DMS53 (cell line): ENCODE data around the gene LUC7L.
A peak's percentile ranks its signal among the peaks of the same experiment; 100 is the strongest.
"Not testable (repeated sequence)": the region's sequence is repeated elsewhere in the genome, so short reads cannot be mapped to it uniquely, and the experiment has no call there.

Experiments used
- DNase-seq: peaks from one replicate; lab custom pipeline; 2025; lab: John Stamatoyannopoulos, UW

The LUC7L gene

DNA sequence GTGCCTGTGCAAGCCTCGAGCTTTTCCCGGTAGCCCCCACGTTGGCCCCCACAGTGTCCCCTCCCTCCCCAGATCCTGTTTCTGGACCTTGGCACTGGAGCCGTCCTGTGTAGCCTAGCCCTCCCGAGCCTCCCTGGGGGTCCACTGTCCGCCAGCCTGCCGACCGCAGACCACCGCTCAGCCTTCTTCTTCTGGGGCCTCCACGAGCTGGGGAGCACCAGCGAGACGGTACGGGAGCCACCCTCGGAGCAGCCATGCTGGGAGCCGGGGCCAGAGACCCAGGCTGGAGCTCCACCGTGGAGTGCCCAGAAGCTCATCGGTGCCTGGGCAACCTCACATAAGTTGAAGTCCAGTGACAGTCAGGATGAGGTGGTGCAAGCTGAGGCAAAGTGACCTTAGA is 34.7 kb upstream of the LUC7L start:
- DNase-seq, result no peak

DNA sequence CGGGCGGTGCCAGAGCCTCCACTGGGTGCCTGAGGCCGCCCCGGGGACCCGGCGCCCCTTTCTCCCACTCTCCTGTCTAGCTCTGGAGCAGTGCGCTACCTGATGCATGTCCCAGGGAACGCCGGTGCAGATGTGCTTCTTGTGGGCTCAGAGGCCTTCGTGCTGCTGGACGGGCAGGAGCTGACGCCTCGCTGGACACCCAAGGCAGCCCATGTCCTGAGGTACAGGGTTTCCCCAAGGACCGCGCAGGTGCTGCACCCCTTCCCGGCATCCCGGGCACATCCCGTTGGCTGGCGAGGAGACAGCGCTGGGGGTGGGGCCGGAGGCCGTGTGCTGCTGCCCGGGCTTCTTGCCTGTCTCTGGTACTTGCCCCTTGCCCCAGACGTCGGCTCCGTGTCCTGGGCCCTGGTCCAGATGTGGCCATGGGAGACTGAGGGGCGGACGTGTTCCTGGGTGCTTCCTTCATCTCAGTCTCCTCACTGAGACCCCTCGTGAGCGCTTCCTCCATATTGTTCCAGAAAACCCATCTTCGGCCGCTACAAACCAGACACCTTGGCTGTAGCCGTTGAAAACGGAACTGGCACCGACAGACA is 34.0 kb upstream of the LUC7L start:
- DNase-seq, result no peak

DNA sequence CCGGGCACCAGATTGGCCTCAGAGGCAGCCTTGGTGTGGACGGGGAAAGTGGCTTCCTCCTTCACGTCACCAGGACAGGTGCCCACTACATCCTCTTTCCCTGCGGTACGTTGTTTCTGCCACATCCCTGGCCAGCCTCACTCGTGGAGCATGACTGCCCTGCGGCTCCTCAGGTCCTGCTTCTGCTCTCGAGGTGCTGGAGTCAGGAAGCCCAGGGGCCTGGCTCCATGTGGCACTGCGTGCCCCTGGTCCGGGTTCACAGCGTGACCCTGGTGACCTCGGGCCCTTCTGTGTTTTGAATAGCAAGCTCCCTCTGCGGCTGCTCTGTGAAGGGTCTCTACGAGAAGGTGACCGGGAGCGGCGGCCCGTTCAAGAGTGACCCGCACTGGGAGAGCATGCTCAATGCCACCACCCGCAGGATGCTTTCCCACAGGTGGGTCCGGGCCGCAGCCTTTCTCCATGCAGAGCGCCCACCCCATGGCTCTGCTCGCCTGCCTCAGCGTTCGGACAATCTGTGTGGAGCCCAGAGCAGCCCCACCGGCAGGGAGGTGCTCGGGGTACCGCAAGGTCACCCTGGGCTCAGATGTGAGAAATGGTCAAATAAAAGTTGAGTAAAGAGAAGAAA is 33.0 kb upstream of the LUC7L start:
- no peak for DNase-seq

DNA sequence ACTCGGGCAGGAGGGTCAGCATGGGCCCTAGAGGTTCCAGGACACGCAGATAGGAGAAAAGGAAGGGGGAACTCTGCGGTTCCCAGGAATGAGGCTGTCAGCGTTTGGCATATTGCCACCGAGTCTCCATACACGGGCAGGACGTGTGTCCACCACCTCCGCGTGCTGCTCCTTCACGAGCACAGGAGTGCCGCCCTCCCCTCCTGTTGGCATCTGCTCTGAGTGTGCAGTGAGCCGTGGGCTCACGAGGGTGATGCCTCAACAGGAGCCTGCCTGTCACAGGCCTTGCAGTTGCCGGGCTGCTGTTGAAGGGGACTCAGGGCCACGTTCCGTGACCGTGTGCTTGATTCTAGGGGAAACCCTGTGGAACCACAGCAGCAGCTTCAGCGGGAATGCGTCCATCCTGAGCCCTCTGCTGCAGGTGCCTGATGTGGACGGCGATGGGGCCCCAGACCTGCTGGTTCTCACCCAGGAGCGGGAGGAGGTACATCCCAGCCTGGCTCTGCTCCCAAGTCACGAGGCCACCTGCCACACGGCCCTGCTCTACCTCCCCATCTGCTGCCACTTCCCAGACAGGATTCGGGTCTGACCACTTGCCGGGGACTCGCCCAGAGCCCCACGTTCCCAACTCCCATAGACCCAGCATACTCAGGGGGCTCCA is 31.9 kb upstream of the LUC7L start:
- DNase-seq, result no peak

DNA sequence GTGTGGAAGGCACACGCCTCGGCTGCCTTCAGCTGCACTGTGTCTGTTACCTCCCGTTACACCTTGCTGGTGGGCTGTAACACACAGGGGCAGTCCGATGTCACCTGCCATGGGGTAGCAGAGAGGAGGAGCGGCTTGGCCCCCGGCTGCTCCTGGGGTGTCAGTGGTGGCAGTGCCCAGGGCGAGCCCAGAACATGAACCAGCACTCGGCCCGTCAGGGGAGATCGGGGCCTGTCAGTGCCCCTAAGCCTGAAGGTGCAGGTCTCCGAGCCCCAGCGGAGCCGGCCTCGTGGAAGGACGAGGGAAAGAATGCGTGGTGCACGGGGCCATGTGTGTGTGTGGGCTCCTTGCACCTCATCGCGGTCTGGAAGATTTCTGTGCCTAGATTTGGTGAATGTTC is 31.1 kb upstream of the LUC7L start:
- no peak for DNase-seq

DNA sequence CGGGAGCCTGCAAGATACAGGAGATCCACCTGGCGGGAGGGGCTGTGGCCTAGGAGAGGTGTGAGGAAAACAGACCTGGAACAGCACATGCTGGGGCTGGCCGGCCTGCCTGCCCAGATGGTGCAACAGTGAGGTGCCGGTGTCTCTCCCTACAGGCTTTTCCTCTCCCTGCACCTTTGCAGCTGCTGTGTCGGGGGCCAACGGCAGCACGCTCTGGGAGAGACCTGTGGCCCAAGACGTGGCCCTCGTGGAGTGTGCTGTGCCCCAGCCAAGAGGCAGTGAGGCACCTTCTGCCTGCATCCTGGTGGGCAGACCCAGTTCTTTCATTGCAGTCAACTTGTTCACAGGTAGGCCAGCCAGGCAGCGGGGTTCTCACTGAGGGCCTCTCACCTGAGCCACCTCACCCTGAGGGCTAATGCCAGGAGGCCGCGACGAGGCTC is 30.6 kb upstream of the LUC7L start:
- DNase-seq, result no peak

DNA sequence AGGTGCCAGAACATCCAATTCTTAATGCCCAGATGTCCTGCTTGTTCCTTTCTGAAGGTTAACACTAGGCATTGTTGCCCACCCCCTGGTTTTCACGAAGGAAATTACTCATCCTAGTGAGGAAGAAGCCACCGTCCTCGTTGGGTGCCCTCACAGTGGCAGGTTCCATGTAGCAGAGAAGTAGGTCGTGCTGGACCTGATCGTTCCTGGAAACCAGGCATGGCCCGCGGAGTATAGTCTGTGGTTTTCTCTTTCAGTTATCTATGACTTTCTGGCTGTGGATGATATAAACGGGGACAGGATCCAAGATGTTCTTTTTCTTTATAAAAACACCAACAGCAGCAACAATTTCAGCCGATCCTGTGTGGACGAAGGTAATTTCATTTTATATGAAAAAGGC is 30.0 kb upstream of the LUC7L start:
- no peak for DNase-seq

DNA sequence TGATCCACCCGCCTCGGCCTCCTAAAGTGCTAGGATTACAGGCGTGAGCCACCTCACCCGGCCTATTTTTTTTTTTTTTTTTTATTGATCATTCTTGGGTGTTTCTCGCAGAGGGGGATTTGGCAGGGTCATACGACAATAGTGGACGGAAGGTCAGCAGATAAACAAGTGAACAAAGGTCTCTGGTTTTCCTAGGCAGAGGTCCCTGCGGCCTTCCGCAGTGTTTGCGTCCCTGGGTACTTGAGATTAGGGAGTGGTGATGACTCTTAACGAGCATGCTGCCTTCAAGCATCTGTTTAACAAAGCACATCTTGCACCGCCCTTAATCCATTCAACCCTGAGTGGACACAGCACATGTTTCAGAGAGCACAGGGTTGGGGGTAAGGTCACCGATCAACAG is 28.8 kb upstream of the LUC7L start:
- not testable (repeated sequence) for DNase-seq

DNA sequence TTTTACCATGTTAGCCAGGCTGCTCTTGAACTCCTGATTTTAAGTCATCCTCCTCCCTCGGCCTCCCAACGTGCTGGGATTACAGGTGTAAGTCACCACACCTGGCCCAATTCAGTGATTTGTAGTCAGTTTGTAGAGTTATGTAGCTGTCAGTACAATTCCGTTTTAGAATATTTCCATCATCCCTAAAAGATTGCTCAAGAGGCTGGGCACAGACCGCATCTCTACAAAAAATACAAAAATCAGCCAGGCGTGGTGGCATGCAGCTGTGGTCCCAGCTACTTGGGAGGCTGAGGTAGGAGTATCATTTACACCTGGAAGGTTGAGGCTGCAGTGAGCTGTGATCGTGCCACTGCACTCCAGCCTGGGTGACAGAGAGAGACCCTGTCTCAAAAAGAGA is 25.9 kb upstream of the LUC7L start:
- DNase-seq, result no peak

DNA sequence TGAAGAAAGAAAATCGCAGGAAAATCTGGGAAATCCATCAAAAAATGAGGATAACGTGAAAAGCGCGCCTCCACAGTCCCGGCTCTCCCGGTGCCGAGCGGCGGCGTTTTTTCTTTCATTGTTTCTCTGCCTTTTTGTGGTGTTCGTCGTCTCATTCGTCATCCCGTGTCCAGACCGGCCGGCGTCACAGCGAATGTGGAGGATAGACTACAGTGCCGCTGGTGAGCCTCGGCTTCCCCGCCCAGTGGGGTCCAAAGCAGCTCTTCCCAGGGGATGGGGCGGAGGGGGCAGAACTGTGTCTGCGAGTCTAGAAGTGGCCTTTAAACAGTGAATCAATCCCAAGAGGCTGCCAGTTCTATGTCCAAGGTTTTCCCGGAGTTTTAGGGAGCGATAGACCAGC is 25.2 kb upstream of the LUC7L start:
- no peak for DNase-seq

DNA sequence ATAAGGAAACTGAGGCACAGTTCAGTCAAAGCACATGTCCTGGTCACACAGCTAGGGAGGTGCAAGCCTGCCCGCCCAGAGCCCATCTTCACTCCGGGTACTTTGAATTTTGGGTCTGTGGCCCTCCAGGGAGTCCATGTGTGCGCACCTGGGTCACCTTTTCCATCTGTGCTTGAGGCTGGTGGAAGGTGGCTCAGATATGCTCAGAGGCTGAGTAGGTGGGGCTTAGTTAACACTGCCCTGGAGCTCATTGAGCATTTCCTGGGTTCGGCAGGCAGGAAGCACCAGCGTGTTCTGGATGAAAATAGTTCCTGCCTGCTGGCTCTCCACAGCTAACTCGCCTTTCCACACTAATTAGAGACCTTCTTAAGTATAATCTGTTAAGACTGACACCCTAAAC is 24.6 kb upstream of the LUC7L start:
- DNase-seq, result no peak

DNA sequence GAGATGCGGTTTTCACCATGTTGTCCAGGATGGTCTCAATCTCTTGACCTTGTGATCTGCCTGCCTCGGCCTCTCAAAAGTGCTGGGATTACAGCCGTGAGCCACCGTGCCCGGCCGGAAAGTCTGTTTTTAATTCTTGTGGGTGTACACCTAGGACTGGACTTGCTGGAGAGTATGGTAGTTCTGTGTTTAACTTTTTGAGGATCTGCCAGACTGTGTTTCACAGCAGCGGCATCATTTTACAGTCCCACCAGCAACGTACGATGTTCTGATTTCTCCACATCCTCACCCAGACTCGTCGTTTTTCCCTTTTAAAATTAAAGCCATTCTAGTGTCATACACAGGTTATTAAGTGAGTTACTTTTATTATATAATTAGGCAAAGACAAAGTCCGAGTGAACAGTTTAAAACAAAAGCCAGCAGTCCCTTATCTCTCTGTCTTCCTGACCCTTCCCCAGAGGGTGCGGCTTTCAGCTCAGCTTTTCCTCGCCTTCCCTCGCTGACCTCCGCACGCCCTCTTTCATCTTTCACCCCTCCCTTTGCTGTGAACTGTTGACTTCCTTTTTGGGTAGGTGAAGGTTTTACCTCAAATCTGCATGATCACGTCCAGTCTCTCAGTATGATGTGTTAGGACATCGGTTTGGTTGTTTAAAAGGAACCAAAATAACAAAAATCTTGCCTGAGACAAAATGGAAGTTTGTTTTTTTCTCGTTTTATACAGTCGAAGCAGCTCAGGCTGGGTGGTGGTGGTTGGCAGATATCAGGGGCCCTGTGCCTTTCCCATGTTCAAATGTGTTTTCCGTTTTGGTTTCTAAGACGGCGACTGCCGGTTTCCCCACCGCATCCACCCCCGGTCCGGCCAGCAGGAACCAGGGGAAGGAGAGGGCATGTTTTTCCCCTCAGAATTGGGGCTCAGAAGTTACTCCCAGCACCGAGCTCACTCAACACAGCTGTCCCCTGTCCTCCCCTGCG is 23.4 kb upstream of the LUC7L start:
- no peak for DNase-seq

DNA sequence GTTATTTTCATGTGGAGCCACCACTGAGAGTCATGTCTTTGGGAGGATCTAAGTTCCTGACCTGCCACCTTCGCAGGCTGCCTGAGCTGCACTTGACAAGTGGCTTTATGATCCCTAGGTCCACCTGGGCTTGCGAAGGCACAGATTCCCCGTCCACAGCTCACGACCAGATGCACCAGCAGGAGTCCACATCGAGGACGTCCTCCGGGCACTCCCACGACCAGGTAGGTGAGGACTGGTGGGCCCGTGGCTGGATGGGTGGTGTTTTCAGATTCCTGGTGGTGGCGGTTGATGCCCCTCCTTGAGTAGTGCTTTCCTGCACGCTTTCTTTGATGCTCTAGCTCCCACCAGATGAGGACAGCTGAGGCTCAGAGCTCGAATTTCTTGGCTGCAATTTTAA is 20.2 kb upstream of the LUC7L start:
- DNase-seq, result no peak

DNA sequence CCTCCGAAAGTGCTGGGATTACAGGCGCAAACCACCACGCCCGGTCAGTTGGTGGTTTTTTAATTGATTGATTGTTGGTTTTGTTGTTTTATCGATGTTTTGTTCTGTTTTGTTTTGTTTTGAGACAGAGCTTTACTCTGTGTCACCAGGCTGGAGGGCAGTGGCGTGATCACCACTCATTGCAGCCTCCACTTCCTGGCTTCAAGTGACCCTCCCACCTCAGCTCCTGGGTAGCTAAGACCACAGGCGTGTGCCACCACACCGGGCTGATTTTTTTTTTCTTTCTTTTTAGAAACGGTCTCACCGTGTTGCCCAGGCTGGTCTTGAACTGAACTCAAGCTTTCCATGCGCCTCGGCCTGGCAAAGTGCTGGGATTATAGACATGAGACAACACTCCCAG is 17.8 kb upstream of the LUC7L start:
- no peak for DNase-seq

DNA sequence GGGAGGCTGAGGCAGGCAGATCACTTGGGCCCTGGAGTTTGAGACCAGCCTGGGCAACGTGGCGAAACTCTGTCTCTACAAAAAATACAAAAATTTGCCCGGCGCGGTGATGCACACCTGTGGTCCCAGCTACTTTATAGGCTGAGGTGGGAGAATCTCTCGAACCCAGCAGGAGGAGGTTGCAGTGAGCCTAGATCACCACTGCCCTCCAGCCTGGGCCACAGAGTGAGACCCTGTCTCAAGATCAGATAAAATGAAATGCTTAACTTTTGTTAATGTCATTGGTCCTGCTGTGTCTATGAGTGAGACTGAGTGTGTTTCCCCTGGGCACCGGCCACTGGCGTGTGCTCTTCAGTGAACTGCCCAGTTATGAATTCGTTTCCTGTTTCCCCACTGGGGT is 15.9 kb upstream of the LUC7L start:
- no peak for DNase-seq

DNA sequence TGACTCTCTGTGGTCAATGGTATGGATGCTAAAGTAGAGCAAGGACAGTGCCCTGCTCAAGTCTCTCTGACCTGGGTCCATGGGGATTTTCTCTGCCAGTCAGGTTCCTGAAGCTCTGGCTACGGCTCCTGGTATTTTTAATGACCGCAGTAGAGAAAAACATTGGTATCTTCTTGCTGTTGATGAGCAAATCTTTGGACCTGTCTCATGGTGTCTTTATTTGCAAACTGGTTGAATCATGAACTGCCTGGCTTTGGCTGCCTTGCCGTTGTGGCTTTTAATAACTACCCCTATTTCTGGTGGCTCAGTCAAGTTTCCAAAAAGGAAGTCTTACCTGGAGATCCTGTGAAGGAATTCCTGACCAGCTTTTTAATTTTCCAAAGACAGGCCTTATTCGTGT is 14.1 kb upstream of the LUC7L start:
- DNase-seq, result no peak

DNA sequence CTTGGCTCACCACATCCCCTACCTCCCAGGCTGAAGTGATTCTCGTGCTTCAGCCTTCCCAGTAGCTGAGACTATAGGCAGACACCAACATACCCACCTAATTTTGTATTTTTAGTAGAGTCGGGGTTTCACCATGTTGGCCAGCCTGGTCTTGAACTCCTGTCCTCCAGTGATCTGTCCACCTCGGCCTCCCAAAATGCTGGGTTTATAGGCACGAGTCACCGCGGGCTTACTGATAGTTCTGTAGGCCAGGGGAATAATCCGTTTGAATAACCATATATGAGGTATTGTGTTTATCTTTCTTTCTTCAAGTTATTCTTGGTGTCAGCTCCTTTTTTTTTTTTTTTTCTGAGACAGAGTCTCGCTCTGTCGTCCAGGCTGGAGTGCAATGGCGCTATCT is 13.0 kb upstream of the LUC7L start:
- DNase-seq, result no peak

DNA sequence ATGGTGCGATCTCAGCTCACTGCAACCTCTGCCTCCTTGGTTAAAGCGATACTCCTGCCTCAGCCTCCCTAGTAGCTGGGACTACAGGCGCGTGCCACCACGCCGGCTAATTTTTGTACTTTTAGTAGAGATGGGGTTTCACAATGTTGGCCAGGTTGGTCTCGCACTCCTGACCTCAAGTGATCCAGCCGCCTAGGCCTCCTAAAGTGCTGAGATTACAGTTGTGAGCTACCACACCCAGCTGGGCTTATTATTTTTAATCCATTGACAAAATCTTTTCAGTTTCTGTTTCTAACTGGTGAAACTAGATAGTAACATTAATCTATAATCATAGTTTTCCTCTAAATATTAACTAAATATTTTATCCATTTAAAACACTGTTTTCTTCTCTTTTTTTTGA is 11.3 kb upstream of the LUC7L start:
- no peak for DNase-seq

DNA sequence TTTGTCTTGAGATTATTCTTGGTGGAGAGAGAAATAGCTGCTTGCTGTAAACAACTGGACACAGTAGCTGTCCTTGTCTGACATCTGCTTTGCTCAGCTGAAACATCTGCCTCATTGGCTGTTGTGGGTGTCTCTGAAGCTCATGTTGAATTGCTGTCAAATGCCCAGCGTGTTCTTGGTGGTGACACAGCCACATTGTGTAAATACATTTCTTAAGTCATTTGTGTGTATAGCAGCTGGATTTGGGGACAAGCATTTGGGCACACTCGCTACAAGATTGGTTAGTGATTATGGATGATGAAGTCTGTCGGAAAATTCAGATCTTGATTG is 10.7 kb upstream of the LUC7L start:
- no peak for DNase-seq

DNA sequence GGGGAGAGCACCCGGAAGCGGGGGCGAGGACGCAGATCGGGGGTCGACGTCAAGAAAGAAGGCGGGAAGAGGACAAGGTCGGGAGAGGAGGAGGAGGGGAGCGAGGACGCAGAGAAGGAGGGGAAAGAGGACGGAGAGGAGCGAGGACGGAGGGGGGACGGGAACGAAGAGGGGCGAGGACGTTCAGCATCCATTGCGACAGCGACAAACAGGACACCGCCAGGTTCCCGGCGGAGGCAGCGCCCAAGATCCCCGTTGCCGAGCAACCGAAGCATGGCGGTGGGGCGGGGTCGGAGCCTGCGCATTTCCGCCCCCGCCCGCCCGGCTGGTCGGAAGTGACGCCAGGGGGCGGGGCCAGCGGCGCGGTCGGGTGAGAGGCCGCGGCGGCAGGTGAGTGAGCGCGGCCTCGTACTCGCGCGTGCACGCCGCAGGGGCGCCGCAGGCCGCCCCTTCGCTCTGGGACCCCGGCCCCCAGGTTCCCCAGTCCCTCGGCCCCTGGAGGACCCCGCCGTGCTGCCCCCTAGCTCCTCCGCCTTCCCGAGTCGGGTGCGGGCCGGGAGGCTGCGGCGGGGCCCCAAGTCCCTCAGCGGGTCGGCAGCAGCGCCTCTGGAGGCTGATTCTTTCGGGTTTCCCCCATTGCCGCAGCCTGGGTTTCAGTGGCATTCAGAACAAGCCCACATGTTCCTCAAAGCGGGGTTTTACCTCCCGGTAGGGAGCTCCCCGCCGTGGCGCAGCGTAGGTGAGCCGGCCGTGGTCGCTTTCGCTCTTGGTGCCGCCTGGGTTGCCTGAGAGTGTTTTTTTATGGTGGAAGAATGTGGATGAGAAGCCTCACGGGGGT is 5.4 kb upstream of the LUC7L start, which contains the start of gene FAM234A:
Gene FAM234A (plus strand): TSS at position 354 of the 838 bp plus-strand sequence. CDS start 19,593 bp downstream, outside the sequence.
- peak; percentile 97 for DNase-seq

DNA sequence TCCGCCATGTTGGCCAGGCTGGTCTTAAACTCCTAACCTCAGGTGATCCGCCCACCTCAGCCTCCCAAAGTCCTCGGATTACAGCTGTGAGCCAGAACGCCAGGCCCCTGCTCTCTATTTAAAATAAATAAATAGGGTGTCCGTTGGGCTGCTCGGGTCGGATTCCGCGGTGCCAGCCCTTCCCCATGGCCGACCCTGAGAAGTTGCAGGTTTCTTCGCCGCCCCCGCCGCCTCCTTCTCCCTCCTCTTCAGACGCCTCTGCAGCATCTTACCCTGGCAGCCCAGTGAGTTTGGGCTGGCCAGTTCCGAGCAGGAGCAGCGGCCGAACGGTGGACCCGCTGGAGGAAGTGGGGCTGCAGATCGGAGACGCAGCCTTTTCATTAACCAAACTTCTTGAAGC is 1.7 kb upstream of the LUC7L start:
- no peak for DNase-seq

DNA sequence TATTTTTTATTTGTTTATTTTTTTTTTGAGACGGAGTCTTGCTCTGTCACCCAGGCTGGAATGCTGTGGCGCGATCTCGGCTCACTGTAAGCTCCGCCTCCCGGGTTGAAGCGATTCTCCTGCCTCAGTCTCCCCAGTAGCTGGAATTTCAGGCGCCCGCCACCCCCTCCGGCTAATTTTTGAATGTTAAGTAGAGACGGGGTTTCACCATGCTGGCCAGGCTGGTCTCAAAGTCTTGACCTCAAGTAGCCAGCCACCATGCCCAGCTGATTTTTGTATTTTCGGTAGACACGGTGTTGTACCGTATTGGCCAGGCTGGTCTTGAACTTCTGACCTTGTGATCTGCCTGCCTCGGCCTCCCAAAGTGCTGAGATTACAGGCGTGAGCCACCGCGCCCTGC is 1.1 kb upstream of the LUC7L start:
- DNase-seq, result not testable (repeated sequence)
